ENCODE results near the gene RDX. TPM values are rescaled to one million over a fixed set of nuclear protein-coding genes. Genes with fewer than 3 reads are reported as not detected.

Gene RDX
- total RNA-seq, 5 donors from 2014 or later (not counting 1 experiment from before 2014, with no cell fraction given) = 14.7 to 22.0 (median 17.7) TPM

DNA sequence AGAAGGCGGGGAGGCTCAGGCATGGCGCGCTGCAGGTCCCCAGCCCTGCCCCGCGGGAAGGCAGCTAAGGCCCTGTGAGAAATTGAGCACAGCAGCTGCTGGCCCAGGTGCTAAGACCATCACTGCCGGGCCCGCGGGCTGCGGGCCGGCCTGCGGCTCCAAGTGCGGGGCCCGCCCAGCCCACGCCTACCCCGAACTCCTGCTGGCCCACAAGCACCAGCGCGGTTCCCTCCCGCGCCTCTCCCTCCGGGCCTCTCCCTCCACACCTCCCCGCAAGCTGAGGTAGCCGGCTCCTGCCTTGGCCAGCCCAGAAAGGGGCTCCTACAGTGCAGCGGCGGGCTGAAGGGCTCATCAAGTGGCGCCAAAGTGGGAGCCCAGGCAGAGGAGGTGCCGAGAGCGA is 4.6 kb upstream of the RDX start:
- Mint-ChIP-seq H3K36me3 (no peaks in the 10 kb centered on the region), H3K4me3 (no peak overlapping the region), H3K9me3 (peaks cover 0 to 7% (median 0%) of the 10 kb centered on the region in 3 donors), H3K27me3 (no peaks in the 10 kb centered on the region), H3K4me1 (peaks cover 14 to 19% (median 15%) of the 10 kb centered on the region in 3 donors), H3K27ac (no peak overlapping the region)
- DNase-seq = no peak
- no peaks in the 10 kb centered on the region for H3K27me3 ChIP-seq (replicated peaks in 1 of 2; ENCODE audit: control insufficient read depth in 2 of 2, extremely low read depth in 1 of 2, insufficient read depth in 2 of 2, low read length in 1 of 2)
- H3K4me3 ChIP-seq (ENCODE audit: control insufficient read depth in 1 of 2, extremely low read depth in 1 of 2, low read length in 1 of 2) = no peak overlapping the region
- ATAC-seq (replicated peaks in 1 of 4) = no peak
- ChIA-PET CTCF (interaction anchor here (0.5 to 1.5 kb wide), 2 partner anchors 12 to 103 kb away, joined by 3 to 5 read pairs; no protein-coding TSS in a partner anchor), POLR2A (no interaction called here)
- over 99% methylated on average over 23 of the region's 27 CpGs for WGBS (ENCODE audit: insufficient coverage)
- H3K36me3 ChIP-seq (ENCODE audit: control insufficient read depth in 2 of 2, extremely low read depth in 1 of 2, insufficient read depth in 1 of 2, low read length in 1 of 2) = no peaks in the 10 kb centered on the region
- no peak overlapping the region for H3K27ac ChIP-seq (ENCODE audit: low read length)
- H3K4me1 ChIP-seq (ENCODE audit: control insufficient read depth in 1 of 2, extremely low read depth in 1 of 2, insufficient read depth in 2 of 2, low read length in 2 of 2) = peaks cover 0 to 4% of the 10 kb centered on the region in 2 experiments
- H3K9me3 ChIP-seq = no peaks in the 10 kb centered on the region

GRCh38 chr11:110299006-110299785 is 2.8 kb upstream of the RDX start:
- ChIA-PET POLR2A (no interaction called here), CTCF (interaction anchor here in 1 of 2 donors (1.5 kb wide), 1 partner anchor 130 kb away, joined by 3 read pairs; the partner anchor contains the start of gene FDX1)
- Histone ChIP-seq H3K4me1 (ENCODE audit: control insufficient read depth in 1 of 2, extremely low read depth in 1 of 2, insufficient read depth in 2 of 2, low read length in 2 of 2) (peaks cover 4 to 10% of the 10 kb centered on the region in 2 experiments), H3K36me3 (ENCODE audit: control insufficient read depth in 2 of 2, extremely low read depth in 1 of 2, insufficient read depth in 1 of 2, low read length in 1 of 2) (no peaks in the 10 kb centered on the region), H3K27ac (ENCODE audit: low read length) (no peak overlapping the region), H3K4me3 (ENCODE audit: control insufficient read depth in 1 of 2, extremely low read depth in 1 of 2, low read length in 1 of 2) (no peak overlapping the region), H3K27me3 (replicated peaks in 1 of 2; ENCODE audit: control insufficient read depth in 2 of 2, extremely low read depth in 1 of 2, insufficient read depth in 2 of 2, low read length in 1 of 2) (no peaks in the 10 kb centered on the region), H3K9me3 (no peaks in the 10 kb centered on the region)
- Mint-ChIP-seq H3K4me3 (no peak overlapping the region), H3K36me3 (no peaks in the 10 kb centered on the region), H3K27ac (no peak overlapping the region), H3K4me1 (peaks cover 22 to 30% (median 25%) of the 10 kb centered on the region in 3 donors), H3K27me3 (no peaks in the 10 kb centered on the region), H3K9me3 (peaks cover 0 to 7% (median 0%) of the 10 kb centered on the region in 3 donors)
- ATAC-seq (replicated peaks in 1 of 4) (no peak), DNase-seq (peak in 1 of 35 experiments; percentile 6)
- WGBS (ENCODE audit: insufficient coverage) = 100% methylated on average over 2 of the region's 6 CpGs

DNA sequence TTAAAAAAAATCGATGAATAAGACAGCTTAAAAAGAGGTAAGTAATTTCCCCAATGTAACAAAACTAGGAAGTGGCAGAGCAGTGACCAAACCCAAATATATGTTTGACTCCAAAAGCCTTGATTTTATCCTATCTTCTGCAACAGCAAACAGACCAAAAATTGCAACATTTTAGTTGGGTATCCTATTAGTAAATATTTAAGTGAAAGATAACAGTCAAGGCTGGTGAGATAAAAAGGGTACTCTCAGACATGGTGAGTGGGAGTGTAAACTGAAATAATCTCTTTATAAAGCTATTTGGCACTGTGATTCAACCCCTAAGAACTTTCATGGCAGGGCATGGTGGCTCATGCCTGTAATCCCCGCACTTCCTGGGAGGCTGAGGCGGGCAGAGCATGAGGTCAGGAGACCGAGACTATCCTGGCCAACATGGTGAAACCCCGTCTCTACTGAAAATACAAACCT is 1.9 kb upstream of the RDX start:
- no peak overlapping the region for H3K4me3 Mint-ChIP-seq
- ATAC-seq (replicated peaks in 1 of 4) (no peak), DNase-seq (no peak)
- peaks cover 29 to 33% (median 32%) of the 10 kb centered on the region in 3 donors for H3K4me1 Mint-ChIP-seq
- no peaks in the 10 kb centered on the region for H3K27me3 ChIP-seq (replicated peaks in 1 of 2; ENCODE audit: control insufficient read depth in 2 of 2, extremely low read depth in 1 of 2, insufficient read depth in 2 of 2, low read length in 1 of 2)
- H3K36me3 ChIP-seq (ENCODE audit: control insufficient read depth in 2 of 2, extremely low read depth in 1 of 2, insufficient read depth in 1 of 2, low read length in 1 of 2) = no peaks in the 10 kb centered on the region
- no peaks in the 10 kb centered on the region for H3K9me3 ChIP-seq
- H3K4me3 ChIP-seq (ENCODE audit: control insufficient read depth in 1 of 2, extremely low read depth in 1 of 2, low read length in 1 of 2) = no peak overlapping the region
- ChIA-PET POLR2A (no interaction called here), CTCF (interaction anchor here in 1 of 2 donors (1.0 to 1.5 kb wide), 2 partner anchors 131 to 134 kb away, joined by 3 read pairs; partner anchors contain the start of gene FDX1)
- H3K27ac Mint-ChIP-seq = peak overlapping the region in 1 of 2 donors; percentile 45
- peaks cover 7 to 10% of the 10 kb centered on the region in 2 experiments for H3K4me1 ChIP-seq (ENCODE audit: control insufficient read depth in 1 of 2, extremely low read depth in 1 of 2, insufficient read depth in 2 of 2, low read length in 2 of 2)
- no peaks in the 10 kb centered on the region for H3K27me3 Mint-ChIP-seq
- peaks cover 0 to 7% (median 0%) of the 10 kb centered on the region in 3 donors for H3K9me3 Mint-ChIP-seq
- no peak overlapping the region for H3K27ac ChIP-seq (ENCODE audit: low read length)
- 80% methylated on average over 1 of the region's 5 CpGs for WGBS (ENCODE audit: insufficient coverage)
- no peaks in the 10 kb centered on the region for H3K36me3 Mint-ChIP-seq

DNA sequence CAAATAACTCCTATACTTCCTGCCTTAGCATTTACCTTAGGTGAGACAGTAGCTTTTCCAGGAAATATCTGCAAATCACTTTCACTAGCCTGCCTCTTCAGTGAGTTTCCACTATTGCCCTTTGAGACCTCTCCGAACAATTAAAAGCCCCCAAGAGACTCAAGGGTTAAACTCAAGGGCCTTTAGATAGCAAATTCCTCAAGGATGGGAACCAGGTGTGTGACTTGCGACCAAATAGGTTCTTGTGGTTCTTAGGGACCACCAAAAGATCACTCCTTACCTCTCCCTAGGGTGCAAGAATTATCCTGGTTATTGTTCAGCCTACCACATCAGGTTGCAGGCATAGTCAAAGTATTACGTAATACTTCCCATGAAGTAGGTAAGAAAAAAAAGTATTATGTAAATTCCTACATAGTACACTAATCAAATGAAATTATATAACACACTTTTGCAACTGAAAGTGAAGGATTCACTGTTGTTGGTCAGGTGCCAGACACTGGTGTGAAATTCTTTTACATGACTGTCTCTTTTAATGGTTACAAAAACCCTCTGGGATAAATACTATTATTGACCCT is 1.4 kb upstream of the RDX start:
- ATAC-seq (replicated peaks in 1 of 4) = no peak
- Mint-ChIP-seq H3K9me3 (peaks cover 0 to 7% (median 0%) of the 10 kb centered on the region in 3 donors), H3K27me3 (no peaks in the 10 kb centered on the region), H3K4me3 (peak overlapping the region; percentile 76 to 85 (median 79)), H3K4me1 (peaks cover 31 to 37% (median 34%) of the 10 kb centered on the region in 3 donors), H3K36me3 (no peaks in the 10 kb centered on the region), H3K27ac (peak overlapping the region in 1 of 2 donors; percentile 4)
- WGBS (ENCODE audit: insufficient coverage) = no CpG with 5 or more reads among the region's 3 CpGs
- POLR2A ChIA-PET = no interaction called here
- Histone ChIP-seq H3K36me3 (ENCODE audit: control insufficient read depth in 2 of 2, extremely low read depth in 1 of 2, insufficient read depth in 1 of 2, low read length in 1 of 2) (no peaks in the 10 kb centered on the region), H3K4me3 (ENCODE audit: control insufficient read depth in 1 of 2, extremely low read depth in 1 of 2, low read length in 1 of 2) (no peak overlapping the region), H3K27ac (ENCODE audit: low read length) (no peak overlapping the region), H3K4me1 (ENCODE audit: control insufficient read depth in 1 of 2, extremely low read depth in 1 of 2, insufficient read depth in 2 of 2, low read length in 2 of 2) (peaks cover 8 to 10% of the 10 kb centered on the region in 2 experiments), H3K9me3 (no peaks in the 10 kb centered on the region), H3K27me3 (replicated peaks in 1 of 2; ENCODE audit: control insufficient read depth in 2 of 2, extremely low read depth in 1 of 2, insufficient read depth in 2 of 2, low read length in 1 of 2) (no peaks in the 10 kb centered on the region)
- DNase-seq = peak in 1 of 35 experiments; percentile 47
- CTCF ChIA-PET = interaction anchor here in 1 of 2 donors (0.6 to 1.5 kb wide), 3 partner anchors 132 to 1983 kb away, joined by 3 to 4 read pairs (median 3); partner anchors contain the start of gene FDX1

DNA sequence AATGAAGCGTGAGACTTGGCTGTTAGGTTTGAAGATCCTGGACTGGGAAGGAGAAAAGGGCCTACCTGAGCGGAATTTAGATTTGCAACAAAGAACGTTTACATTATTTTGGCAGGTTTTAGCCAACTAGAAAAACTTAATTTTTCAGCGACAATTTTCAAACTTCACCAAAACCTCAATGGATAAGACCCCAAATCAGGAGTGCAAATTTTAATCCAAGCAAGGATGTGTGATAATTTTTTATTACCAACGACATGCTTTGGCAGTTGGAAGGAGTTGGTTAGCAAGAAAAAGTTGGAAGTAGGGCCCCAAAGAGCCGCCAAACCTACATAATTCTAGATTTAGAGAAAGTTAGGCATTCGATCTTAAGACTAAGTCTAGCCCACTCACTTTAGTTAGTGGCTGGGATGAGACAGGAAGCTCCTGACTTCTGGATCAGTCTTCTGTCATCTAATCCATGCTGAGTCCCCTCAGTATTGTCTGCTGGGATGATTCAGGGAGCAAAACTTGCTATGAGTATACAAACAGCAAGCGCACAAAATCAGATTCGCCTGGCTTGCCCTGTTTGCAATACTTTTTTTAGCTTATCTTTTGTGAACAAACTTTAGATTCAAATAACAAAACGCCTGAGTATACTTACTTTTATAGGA is 787 bp upstream of the RDX start:
- Mint-ChIP-seq H3K27me3 (no peaks in the 10 kb centered on the region), H3K4me3 (peak overlapping the region; percentile 76 to 85 (median 79)), H3K27ac (peak overlapping the region in 1 of 2 donors; percentile 61), H3K4me1 (peaks cover 31 to 37% (median 34%) of the 10 kb centered on the region in 3 donors), H3K36me3 (no peaks in the 10 kb centered on the region), H3K9me3 (peaks cover 0 to 7% (median 0%) of the 10 kb centered on the region in 3 donors)
- ATAC-seq (replicated peaks in 1 of 4) (no peak), DNase-seq (peak in 1 of 35 experiments; percentile 26)
- Histone ChIP-seq H3K4me1 (ENCODE audit: control insufficient read depth in 1 of 2, extremely low read depth in 1 of 2, insufficient read depth in 2 of 2, low read length in 2 of 2) (peaks cover 8 to 10% of the 10 kb centered on the region in 2 experiments), H3K27ac (ENCODE audit: low read length) (no peak overlapping the region), H3K36me3 (ENCODE audit: control insufficient read depth in 2 of 2, extremely low read depth in 1 of 2, insufficient read depth in 1 of 2, low read length in 1 of 2) (no peaks in the 10 kb centered on the region), H3K4me3 (ENCODE audit: control insufficient read depth in 1 of 2, extremely low read depth in 1 of 2, low read length in 1 of 2) (peak overlapping the region; percentile 42 to 49), H3K9me3 (no peaks in the 10 kb centered on the region), H3K27me3 (replicated peaks in 1 of 2; ENCODE audit: control insufficient read depth in 2 of 2, extremely low read depth in 1 of 2, insufficient read depth in 2 of 2, low read length in 1 of 2) (no peaks in the 10 kb centered on the region)
- POLR2A ChIA-PET = interaction anchor here in 1 of 2 donors (0.5 kb wide), 1 partner anchor 150 kb away, joined by 5 read pairs; no protein-coding TSS in a partner anchor
- CTCF ChIA-PET = interaction anchor here (0.6 to 1.0 kb wide), 3 partner anchors 8 to 1983 kb away, joined by 3 to 4 read pairs (median 3); no protein-coding TSS in a partner anchor
- WGBS (ENCODE audit: insufficient coverage) = no CpG with 5 or more reads among the region's 10 CpGs
